ENCODE data around the gene TSR3. TPM values are rescaled to one million over a fixed set of nuclear protein-coding genes. Genes with fewer than 3 reads are reported as not detected.

Gene TSR3
- total RNA-seq, 1 experiment from 2014 or later = 45.4 TPM

- no peak for DNase-seq (ENCODE audit: extremely low read depth, low read depth)
Observed at GRCh38 chr16:1378087-1378803, 26.6 kb upstream of the TSR3 start.

GRCh38 chr16:1377406-1378010, 25.8 kb upstream of the TSR3 start:
- DNase-seq (ENCODE audit: extremely low read depth, low read depth) = no peak

GRCh38 chr16:1375741-1376410, 24.2 kb upstream of the TSR3 start:
- DNase-seq (ENCODE audit: extremely low read depth, low read depth) = no peak

GRCh38 chr16:1375298-1375640, 23.6 kb upstream of the TSR3 start:
- no peak for DNase-seq (ENCODE audit: extremely low read depth, low read depth)

GRCh38 chr16:1374418-1375297, 23.0 kb upstream of the TSR3 start:
- DNase-seq (ENCODE audit: extremely low read depth, low read depth) = no peak

GRCh38 chr16:1372292-1372950, 20.7 kb upstream of the TSR3 start:
- no peak for DNase-seq (ENCODE audit: extremely low read depth, low read depth)

GRCh38 chr16:1371054-1371978, 19.6 kb upstream of the TSR3 start:
- DNase-seq (ENCODE audit: extremely low read depth, low read depth) = no peak

GRCh38 chr16:1367486-1368174, 16.0 kb upstream of the TSR3 start:
- no peak for DNase-seq (ENCODE audit: extremely low read depth, low read depth)

GRCh38 chr16:1366712-1367299, 15.1 kb upstream of the TSR3 start:
- no peak for DNase-seq (ENCODE audit: extremely low read depth, low read depth)

- DNase-seq (ENCODE audit: extremely low read depth, low read depth) = no peak
Observed at GRCh38 chr16:1366060-1366711, 14.5 kb upstream of the TSR3 start.

- no peak for DNase-seq (ENCODE audit: extremely low read depth, low read depth)
Observed at GRCh38 chr16:1364510-1364909, 12.8 kb upstream of the TSR3 start.

- DNase-seq (ENCODE audit: extremely low read depth, low read depth) = peak; percentile 53
Observed at GRCh38 chr16:1363501-1364041, 11.9 kb upstream of the TSR3 start.

GRCh38 chr16:1362807-1363206, 11.1 kb upstream of the TSR3 start:
- no peak for DNase-seq (ENCODE audit: extremely low read depth, low read depth)

GRCh38 chr16:1361685-1362360, 10.1 kb upstream of the TSR3 start:
- DNase-seq (ENCODE audit: extremely low read depth, low read depth) = no peak

- peak; percentile 35 for DNase-seq (ENCODE audit: extremely low read depth, low read depth)
Observed at GRCh38 chr16:1357906-1358566, 6.4 kb upstream of the TSR3 start.

GRCh38 chr16:1356061-1356900, 4.6 kb upstream of the TSR3 start:
- no peak for DNase-seq (ENCODE audit: extremely low read depth, low read depth)

Measured in NCI-H460 (cell line).